Stimulated activated CD8-positive, alpha-beta memory T cell treated with anti-CD3 and anti-CD28 coated beads, Interleukin-15, amount 100 ng/mL, for 24 hours (primary cell): ENCODE measurements around the gene INTS14.
"Not testable (repeated sequence)": the region's sequence is repeated elsewhere in the genome, so short reads cannot be mapped to it uniquely, and the experiment has no call there.

Experiments
- DNase-seq: peaks from one replicate; pipeline ENCODE4 v3.0.0-alpha.2; 2020; ENCODE audit warnings: low read depth

Gene INTS14

DNA sequence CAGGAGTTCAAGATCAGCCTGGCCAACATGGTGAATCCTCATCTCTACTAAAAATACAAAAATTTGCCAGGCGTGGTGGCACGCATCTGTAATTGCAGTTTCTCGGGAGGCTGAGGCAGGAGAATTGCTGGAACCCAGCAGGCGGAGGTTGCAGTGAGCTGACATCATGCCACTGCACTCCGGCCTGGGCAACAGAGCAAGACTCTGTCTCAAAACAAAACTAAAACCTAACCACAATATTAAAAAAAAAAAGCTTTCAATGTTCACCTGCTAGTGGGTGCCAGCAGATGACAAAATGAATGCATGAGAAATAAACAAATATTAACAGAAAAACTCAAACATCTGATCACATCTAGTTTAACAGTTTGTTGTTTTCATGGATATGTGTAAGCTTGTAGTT, 19.8 kb upstream of the INTS14 start:
- DNase-seq: no peak

- no peak for DNase-seq
Measured at GRCh38 chr15:65629548-65629947, 18.6 kb upstream of the INTS14 start.

- DNase-seq: no peak
Measured at GRCh38 chr15:65626856-65627255, 15.9 kb upstream of the INTS14 start.

DNA sequence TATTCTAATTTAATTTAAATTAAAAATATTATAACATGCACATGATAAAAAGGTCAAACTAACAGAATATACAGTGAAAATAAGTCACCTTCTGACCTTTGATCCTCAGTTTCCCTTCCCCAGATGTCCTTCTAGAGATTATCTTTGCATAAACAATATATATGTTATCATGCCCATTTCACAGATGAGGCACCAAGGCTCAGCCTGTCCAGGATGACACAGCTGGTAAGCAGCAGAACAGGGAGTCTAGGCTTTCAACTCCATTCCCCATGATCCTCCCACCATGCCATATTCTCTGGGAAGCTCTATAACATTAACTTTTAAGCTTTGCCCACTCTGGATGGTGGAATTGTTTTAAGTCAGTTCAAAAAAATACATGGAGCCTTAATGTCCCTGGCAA, 12.2 kb upstream of the INTS14 start:
- no peak for DNase-seq

DNA sequence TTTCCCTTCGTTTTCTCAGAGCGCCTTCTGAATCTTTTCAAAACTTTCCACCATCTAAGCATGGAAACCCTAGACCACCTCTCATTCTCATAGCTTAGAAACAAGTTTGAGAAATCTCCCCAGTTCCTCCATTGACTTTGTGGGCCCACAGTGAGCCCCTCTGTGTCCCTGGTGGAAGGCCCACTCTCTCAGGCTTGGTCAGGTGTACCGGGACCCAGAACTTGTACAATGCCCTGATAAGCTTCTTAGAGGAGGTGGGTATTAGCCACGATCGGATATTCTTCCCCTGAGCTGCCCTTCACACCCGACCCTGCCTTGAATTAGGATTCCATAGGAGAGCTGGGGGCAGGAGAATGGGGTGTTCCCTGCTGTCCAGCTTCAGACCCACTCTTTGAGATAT, 10.7 kb upstream of the INTS14 start, which contains the start of gene SLC24A1:
SLC24A1 (plus strand) TSS at position 301 of the 400 bp plus-strand sequence. CDS start 2,143 bp downstream, outside the sequence.
- no peak for DNase-seq

- no peak for DNase-seq
Measured at GRCh38 chr15:65620833-65621232, 9.9 kb upstream of the INTS14 start.

DNA sequence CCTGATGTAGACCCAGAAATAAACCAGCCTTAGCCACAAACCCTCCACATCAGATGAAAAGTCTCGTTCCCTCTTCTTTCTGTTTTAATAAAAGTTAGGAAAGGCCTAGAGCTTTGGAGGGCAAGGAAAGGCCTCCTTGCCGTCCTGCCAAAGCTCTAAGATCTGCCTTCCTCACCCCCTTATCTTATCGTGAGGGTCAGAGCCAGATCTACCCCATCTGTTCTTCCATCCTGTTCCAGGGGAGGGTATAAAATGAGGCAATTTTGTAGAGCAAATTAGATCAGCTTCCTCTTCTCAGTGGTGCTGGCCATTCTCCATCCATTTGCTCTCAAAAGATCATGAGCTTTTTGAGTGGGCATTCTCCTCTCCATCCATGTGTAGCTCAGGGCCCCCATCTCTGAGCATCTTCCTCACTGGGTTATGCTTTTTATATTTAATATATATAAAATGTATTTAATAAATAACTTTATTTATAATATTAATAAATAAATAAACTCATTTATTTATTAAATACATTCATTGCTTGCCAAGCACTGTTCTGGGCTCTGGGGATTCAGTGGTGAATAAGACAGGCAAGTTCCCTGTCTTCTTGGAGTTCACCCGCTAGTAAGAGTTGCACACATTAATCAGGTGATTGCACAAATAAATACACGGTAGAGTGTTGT, 8.8 kb upstream of the INTS14 start:
- DNase-seq: no peak

DNA sequence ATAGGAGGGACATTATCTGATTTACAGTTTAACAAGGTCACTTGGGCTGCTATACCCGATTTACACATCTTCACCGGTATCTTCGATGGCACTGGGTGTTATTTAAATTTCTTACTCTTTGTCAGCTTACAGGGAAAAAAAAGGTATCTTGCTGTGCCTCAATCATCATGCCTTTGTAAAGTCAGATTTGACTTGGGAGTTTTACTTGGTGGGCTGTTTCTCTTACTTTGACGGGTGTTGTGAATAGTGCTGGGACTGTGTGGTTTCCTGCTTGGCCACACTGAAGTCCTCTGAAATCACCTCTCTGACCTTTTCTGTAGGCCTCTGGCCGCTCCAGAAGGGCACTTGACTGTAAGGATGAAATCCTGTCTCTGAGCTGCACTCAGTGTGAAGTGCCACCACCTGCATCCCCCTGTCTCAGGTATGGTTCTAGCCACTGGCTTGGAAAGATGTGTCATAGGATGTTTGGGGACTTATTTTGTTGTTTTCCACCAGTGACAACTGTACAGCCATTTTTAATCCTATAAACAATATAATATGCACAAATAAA, 7.7 kb upstream of the INTS14 start:
- DNase-seq: no peak

DNA sequence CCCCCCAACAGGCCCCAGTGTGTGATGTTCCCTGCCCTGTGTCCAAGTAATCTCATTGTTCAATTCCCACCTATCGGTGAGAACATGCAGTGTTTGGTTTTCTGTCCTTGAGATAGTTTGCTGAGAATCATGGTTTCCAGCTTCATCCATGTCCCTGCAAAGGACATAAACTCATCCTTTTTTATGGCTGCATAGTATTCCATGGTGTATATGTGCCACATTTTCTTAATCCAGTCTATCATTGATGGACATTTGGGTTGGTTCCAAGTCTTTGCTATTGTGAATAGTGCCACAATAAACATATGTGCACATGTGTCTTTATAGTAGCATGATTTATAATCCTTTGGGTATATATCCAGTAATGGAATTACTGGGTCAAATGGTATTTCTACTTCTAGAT, 5.0 kb upstream of the INTS14 start:
- not testable (repeated sequence) for DNase-seq

DNA sequence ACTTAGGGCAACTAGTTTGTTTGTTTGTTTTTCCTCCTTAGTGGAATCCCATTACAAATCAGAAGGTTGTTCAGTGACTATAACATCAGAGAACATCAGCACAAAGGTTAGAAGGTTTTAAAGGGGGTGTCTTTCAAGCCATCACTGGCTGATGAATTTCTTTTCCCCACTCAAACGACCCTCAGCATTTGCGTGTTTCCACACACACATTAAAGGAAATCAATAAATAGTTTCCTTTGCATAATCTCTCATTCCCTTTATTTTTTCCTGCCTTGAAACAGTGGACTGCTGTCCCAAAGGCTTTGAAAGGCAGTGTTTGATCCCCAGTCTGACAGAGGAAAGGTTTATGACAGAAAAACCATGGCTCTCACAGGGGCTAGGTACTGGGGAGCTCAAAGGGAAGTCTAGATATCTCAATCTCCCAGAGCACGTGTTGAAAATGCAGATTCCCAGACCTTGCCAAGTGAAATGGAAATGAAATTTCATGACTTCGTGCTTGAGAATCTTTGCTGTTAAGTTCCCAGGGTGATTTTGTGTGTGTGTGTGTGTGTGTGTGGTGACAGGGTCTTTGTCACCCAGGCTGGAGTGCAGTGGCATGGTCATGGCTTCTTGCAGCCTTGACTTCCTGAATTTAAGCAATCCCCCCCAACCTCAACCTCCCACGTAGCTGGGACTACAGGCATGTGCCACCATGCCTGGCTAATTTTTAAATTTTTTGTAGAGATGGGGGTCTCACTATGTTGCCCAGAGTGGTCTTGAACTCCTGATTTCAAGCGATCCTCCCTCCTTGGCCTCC, 2.2 kb upstream of the INTS14 start:
- no peak for DNase-seq

DNA sequence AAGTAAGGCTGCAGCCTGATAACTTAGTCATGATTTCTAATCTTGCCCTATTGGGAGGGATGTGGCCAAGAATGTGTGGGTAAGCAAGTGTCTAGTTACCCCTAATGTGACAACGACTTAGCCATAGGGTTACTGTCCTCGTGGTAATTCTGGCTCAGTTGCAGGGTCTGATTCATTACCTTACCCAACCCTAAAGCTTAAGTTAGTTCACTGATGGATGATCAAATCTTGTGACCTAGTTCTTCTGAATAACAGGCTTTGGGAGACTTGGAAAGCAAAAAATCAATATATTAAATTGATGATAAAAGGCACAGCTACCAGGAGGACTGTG, 1.6 kb upstream of the INTS14 start:
- no peak for DNase-seq

DNA sequence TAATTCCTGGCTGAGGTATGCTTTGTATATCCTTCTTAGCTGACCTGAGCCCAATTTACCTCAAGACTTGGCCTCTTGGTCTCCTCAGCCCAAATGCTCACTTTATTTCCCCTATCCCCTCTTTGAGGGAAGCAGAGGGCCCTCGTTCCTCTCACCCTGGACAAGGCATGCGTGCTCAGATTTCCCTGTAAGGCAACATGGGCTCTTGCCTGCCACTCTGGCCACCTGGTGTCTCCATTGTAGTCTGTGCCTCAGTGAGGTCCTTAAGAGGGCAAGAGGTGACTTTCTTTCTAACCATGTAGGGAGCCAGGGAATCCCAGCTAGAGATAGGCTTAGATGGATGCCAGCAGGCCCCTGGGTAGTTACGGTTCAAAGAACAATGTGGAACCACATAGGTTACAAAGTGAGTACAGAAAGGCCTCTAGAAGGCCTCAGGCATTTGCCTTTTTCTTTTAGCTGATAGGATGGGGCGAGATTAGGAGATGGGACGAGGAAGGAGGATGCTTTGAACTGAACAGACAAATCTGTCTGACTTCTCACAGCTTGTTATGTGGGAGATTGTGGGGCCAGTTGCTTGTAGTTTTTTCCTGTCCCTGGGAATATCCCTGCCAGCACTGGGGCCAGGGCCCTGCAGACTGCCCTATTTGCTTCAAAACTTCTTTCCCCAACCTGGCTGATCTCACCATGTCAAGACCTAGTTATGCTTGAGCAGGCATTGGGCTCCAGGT, 1.1 kb upstream of the INTS14 start:
- DNase-seq: no peak

GRCh38 chr15:65603559-65603958, 7.4 kb downstream of the INTS14 start:
- no peak for DNase-seq

DNA sequence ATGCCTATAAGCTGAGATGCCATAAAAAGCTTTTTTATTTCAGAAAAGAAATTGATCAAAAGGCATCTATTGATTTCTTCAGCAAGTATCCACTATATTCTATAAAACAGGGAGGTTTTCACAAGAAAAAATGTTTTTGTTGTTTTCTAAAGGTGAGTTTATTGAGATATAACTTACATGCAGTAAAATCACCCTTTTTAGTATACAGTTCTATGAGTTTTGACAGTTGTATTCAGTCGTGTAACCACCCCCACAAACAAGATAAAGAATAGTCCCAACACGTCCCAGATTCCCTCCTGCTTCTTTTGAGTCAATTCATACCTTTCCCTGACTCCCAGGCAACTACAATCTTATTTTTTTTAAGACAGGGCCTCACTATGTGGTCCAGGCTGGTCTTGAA, 7.8 kb downstream of the INTS14 start:
- DNase-seq: no peak

DNA sequence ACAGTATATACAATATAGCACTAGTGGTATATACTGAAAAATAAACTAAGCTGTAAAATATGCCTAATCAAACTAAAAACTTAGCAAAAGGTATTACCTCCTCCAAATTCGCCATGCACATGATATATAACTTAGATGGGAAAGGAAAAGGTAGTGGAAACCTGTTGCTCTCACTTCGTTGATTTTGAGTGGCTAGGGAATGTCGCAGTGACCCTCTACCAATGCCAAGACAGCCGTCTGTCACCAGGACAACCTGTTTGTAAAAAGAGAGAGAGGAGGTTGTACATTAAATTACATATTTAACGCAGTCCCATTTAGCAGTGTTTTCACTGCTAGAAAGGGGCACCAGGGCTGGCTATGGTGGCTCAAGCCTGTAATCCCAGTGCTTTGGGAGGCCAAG, 11.3 kb downstream of the INTS14 start:
- DNase-seq: no peak

GRCh38 chr15:65598468-65598867, 12.5 kb downstream of the INTS14 start:
- DNase-seq: no peak

DNA sequence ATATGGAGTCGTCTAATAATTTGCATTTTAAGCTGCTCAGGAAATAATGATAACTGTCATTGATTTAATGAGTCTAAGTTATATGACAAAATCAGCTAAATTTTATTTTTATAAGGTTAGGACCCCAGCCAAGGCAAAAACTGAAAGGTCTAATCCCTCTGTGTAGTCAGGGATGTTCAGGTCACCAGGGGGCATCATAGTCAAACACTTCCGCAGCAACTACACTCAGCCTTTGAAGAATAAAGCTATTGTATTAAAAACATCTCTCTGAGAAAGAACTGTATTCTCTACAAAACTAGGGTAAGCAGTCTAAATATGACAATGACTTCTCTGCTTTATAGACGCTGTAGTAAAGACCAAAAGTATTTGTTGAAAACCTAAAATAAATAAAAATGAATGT, 15.0 kb downstream of the INTS14 start:
- no peak for DNase-seq

DNA sequence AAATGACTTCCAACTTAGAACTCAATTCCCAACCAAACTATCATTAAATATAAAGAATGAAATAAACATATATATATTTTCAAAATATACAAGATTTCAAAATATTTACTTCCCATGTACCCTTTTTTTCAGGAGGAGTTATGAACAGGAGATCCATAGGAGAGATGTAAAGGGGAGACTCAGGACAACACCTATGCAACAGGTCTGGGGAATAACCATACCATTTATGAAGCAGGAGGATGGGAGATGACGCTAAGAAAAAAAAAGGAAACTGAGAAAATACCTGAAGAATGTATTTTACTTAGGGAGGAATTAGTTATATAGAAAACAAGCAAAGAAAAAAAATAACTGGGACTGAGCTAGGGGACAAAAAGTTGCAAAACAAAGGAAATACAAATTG, 23.8 kb downstream of the INTS14 start:
- DNase-seq: no peak

GRCh38 chr15:65584241-65584640, 26.7 kb downstream of the INTS14 start:
- DNase-seq: no peak

GRCh38 chr15:65583701-65584100, 27.2 kb downstream of the INTS14 start:
- DNase-seq: no peak

GRCh38 chr15:65580287-65580686, 30.6 kb downstream of the INTS14 start:
- no peak for DNase-seq

DNA sequence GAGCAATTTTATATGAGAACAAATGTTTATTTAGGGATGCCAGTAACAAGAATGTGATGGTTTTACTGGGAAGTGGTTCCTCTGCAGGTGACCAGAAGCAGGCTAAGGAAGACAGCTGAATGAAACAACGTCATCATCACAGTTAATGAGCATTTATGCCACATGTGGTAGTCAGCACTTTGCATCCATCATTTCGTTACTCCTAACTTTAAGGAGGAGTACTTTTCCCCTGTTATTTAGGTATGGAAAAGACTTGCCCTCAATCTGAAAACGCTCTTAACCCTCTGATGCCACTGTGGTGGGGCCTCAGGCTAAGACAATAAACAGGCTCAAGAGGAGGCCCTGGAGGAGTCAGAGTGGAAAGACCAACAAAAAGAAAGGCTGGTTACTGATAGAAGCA, 31.2 kb downstream of the INTS14 start:
- no peak for DNase-seq
